K562 (cell line): Measurements from ENCODE around the gene FAM78A. TPM values are rescaled to one million over a fixed set of nuclear protein-coding genes. Genes with fewer than 3 reads are reported as not detected.

ENCODE experiments used
- ATF7 ChIP-seq: fragments of 450-650 bp; IDR thresholded peaks from 2 replicates; pipeline ENCODE4 v1.7.1; 2014; ENCODE audit warnings: mild to moderate bottlenecking, moderate library complexity
- BACH1 ChIP-seq: fragments of 200-800 bp; sonication (Bioruptor generic); IDR thresholded peaks from 2 replicates; pipeline ENCODE4 v1.6.1; 2016; ENCODE audit warnings: missing genetic modification characterization, missing compliant biosample characterization
- BRF1 ChIP-seq: IDR thresholded peaks from 3 replicates; pipeline ENCODE4 v1.6.1; 2011; ENCODE audit warnings: borderline replicate concordance, mild to moderate bottlenecking; ENCODE audit not compliant: insufficient read length; ENCODE audit errors: extremely low read depth
- CBX3 ChIP-seq, 2 experiments: IDR thresholded peaks; 1 replicate in 1 of 2; 2 replicates in 1 of 2; pipeline ENCODE4 v1.6.1; 2012; ENCODE audit warnings: inconsistent platforms in 2 of 2, low read length in 2 of 2, borderline replicate concordance in 1 of 2, control low read depth in 1 of 2
- DNMT1 ChIP-seq: fragments of 450-650 bp; IDR thresholded peaks from 2 replicates; pipeline ENCODE4 v1.6.1; 2016; ENCODE audit warnings: antibody characterized with exemption, mild to moderate bottlenecking
- FOXJ3 ChIP-seq: sonication (generic); formaldehyde crosslinking; IDR thresholded peaks from 2 replicates; pipeline ENCODE4 v1.4.0; 2020; ENCODE audit warnings: mild to moderate bottlenecking, missing genetic modification reagents
- HMGN3 ChIP-seq: IDR thresholded peaks from 2 replicates; pipeline ENCODE4 v1.6.1; 2011; ENCODE audit warnings: borderline replicate concordance, low read depth, mild to moderate bottlenecking, mixed read lengths, low read length; ENCODE audit not compliant: insufficient read length; ENCODE audit errors: extremely low read depth
- KLF6 ChIP-seq: fragments of 250-450 bp; sonication (Bioruptor Pico); IDR thresholded peaks from 2 replicates; pipeline ENCODE4 v1.4.0; 2020; ENCODE audit warnings: mild to moderate bottlenecking, moderate library complexity, borderline replicate concordance
- MYBL2 ChIP-seq, 2 experiments: fragments of 450-650 bp in 1 of 2; sonication (generic) in 1 of 2; formaldehyde crosslinking in 1 of 2; IDR thresholded peaks; 2 replicates each; pipeline versions ENCODE4 v1.6.1 to v1.8.1; 2017 to 2022; ENCODE audit warnings: borderline replicate concordance in 1 of 2, inconsistent platforms in 1 of 2, low read depth in 1 of 2, mild to moderate bottlenecking in 1 of 2, missing genetic modification reagents in 1 of 2, moderate library complexity in 1 of 2
- SRSF1 ChIP-seq: fragments of 200-400 bp; formaldehyde crosslinking; IDR thresholded peaks from 2 replicates; pipeline ENCODE4 v1.6.1; 2017; ENCODE audit warnings: mild to moderate bottlenecking, low read depth, low read length, moderate library complexity
- ZC3H11A ChIP-seq: IDR thresholded peaks from 2 replicates; pipeline ENCODE4 v1.6.1; 2012; ENCODE audit warnings: low read depth, low read length, improper control_type of control experiment
- ZC3H4 ChIP-seq: sonication (generic); formaldehyde crosslinking; IDR thresholded peaks from 2 replicates; pipeline ENCODE4 v1.9.0; 2021; ENCODE audit warnings: missing genetic modification reagents, borderline replicate concordance
- polyA plus RNA-seq, 8 experiments: library from polyadenylated mRNA; depleted of rRNA in 4 of 8; stranded (reverse) in 5 of 8; unstranded in 3 of 8; fragments of >200 nt; fragmentation: Nextera tagmentation in 2 of 8; fragmentation: Illumina TruSeq in 1 of 8; extraction: Ambion mirVana in 2 of 8; extraction: Trizol in 1 of 8; gene quantifications; 2 replicates each; pipeline versions ENCODE4 v1.2.1 to v1.2.3, GENCODE V29; 2011 to 2014; ENCODE audit warnings: inconsistent platforms in 1 of 8, missing spikeins in 1 of 8
- total RNA-seq, 7 experiments: library from RNA; depleted of rRNA in 6 of 7; stranded (reverse); fragments of >200 nt in 6 of 7; fragmentation: Illumina TruSeq in 2 of 7; extraction: Trizol in 2 of 7; gene quantifications; 2 replicates each; pipeline versions ENCODE4 v1.2.1 to v1.2.3, GENCODE V29; 2011 to 2021; ENCODE audit warnings: low replicate concordance in 1 of 7
- TF ChIP-seq, protein P1 (sequence below): fragments of 250-450 bp; sonication (Bioruptor Pico); IDR thresholded peaks from 2 replicates; pipeline ENCODE4 v1.9.0; 2021; ENCODE audit warnings: mild to moderate bottlenecking, inconsistent platforms
- TF ChIP-seq, protein P2 (sequence below), 2 experiments: fragments of 250-450 bp in 1 of 2; fragments of 450-650 bp in 1 of 2; sonication (Bioruptor Pico) in 1 of 2; IDR thresholded peaks; 2 replicates each; pipeline versions ENCODE4 v1.6.1 to v1.8.0; 2016 to 2021; ENCODE audit warnings: mild to moderate bottlenecking in 2 of 2, moderate library complexity in 2 of 2, missing compliant biosample characterization in 1 of 2, missing genetic modification characterization in 1 of 2
- TF ChIP-seq, protein P3 (sequence below): sonication (generic); formaldehyde crosslinking; IDR thresholded peaks from 2 replicates; pipeline ENCODE4 v1.8.0; 2022; ENCODE audit warnings: missing genetic modification reagents, mild to moderate bottlenecking, moderate library complexity, borderline replicate concordance
- TF ChIP-seq, protein P4 (sequence below): fragments of 200-800 bp; sonication (Bioruptor generic); IDR thresholded peaks from 2 replicates; pipeline ENCODE4 v1.6.1; 2017; ENCODE audit warnings: missing genetic modification characterization, missing compliant biosample characterization
- TF ChIP-seq, protein P5 (sequence below): fragments of 250-450 bp; sonication (Bioruptor Pico); IDR thresholded peaks from 2 replicates; pipeline ENCODE4 v1.8.0; 2021; ENCODE audit warnings: mild to moderate bottlenecking, moderate library complexity
- TF ChIP-seq, protein P6 (sequence below): sonication (generic); formaldehyde crosslinking; IDR thresholded peaks from 2 replicates; pipeline ENCODE4 v1.8.0; 2022; ENCODE audit warnings: mild to moderate bottlenecking, missing genetic modification reagents

The FAM78A gene
- total and polyA plus RNA-seq, 9 of the 15 experiments (the other 6 are each of a cell fraction or from before 2014, with no cell fraction given) = 0.56 to 103 (median 55.2) TPM

DNA sequence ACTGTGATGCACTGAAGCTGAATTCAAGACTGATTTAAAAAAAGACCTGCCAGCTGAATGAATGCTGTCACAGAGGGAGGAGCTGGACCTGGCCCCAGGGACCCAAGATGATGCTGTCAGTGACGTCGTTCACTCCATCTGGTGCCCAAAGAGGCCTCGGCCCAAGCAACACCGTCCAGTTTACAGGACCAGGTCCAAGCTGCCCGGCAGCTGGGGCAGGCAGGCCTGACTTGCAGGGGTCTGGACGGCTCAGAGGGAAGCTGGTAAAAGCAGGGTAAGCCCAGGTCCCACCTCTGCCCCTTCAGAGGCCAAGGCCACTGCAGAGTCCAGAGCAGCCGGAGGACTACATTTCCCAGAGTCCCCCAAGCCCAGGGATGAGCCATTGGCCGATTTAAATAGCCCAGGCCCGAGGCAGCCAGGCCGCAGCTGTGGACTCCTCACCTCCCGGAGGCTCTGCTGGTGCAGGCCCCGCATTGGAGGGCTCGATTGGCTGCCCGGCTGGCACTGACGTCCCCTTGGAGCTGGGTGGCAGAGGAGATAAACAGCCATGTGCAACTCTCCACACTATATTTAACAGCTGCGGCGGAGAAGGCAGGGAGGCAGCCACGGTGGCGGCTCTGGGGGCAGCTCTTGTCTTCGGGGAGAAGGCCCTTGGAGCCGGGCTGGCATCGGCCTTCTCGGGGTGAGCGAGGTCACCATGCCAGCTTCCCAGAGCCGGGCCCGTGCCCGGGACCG is 13.2 kb upstream of the FAM78A start, which contains the start of gene PLPP7 (continued):
- TF ChIP-seq BACH1 (tag) (no peak), CBX3 (IDR thresholded peaks at IDR 0.05; ENCODE audit: borderline replicate concordance in 1 of 2, low read length in 2 of 2) (no peak), DNMT1 (no peak), ZC3H4 (CRISPR knock-in tag) (no peak), HMGN3 (no peak), ATF7 (peak; percentile 89), FOXJ3 (no peak), SRSF1 (no peak), BRF1 (no peak), KLF6 (CRISPR knock-in tag) (no peak), ZC3H11A (no peak), MYBL2 (IDR thresholded peaks at IDR 0.05; ENCODE audit: low read depth) (peak; percentile 58), MYBL2 (CRISPR knock-in tag; IDR thresholded peaks at IDR 0.05; ENCODE audit: borderline replicate concordance) (no peak)
- TF ChIP-seq, protein P1, sequence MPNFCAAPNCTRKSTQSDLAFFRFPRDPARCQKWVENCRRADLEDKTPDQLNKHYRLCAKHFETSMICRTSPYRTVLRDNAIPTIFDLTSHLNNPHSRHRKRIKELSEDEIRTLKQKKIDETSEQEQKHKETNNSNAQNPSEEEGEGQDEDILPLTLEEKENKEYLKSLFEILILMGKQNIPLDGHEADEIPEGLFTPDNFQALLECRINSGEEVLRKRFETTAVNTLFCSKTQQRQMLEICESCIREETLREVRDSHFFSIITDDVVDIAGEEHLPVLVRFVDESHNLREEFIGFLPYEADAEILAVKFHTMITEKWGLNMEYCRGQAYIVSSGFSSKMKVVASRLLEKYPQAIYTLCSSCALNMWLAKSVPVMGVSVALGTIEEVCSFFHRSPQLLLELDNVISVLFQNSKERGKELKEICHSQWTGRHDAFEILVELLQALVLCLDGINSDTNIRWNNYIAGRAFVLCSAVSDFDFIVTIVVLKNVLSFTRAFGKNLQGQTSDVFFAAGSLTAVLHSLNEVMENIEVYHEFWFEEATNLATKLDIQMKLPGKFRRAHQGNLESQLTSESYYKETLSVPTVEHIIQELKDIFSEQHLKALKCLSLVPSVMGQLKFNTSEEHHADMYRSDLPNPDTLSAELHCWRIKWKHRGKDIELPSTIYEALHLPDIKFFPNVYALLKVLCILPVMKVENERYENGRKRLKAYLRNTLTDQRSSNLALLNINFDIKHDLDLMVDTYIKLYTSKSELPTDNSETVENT (CRISPR knock-in tag) = no peak
- TF ChIP-seq, protein P2, sequence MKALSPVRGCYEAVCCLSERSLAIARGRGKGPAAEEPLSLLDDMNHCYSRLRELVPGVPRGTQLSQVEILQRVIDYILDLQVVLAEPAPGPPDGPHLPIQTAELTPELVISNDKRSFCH (CRISPR knock-in tag; IDR thresholded peaks at IDR 0.05) = no peak
- TF ChIP-seq, protein P2 (tag; IDR thresholded peaks at IDR 0.05) = no peak
- TF ChIP-seq, protein P3, sequence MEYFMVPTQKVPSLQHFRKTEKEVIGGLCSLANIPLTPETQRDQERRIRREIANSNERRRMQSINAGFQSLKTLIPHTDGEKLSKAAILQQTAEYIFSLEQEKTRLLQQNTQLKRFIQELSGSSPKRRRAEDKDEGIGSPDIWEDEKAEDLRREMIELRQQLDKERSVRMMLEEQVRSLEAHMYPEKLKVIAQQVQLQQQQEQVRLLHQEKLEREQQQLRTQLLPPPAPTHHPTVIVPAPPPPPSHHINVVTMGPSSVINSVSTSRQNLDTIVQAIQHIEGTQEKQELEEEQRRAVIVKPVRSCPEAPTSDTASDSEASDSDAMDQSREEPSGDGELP (CRISPR knock-in tag) = peak; percentile 83
- TF ChIP-seq, protein P4, sequence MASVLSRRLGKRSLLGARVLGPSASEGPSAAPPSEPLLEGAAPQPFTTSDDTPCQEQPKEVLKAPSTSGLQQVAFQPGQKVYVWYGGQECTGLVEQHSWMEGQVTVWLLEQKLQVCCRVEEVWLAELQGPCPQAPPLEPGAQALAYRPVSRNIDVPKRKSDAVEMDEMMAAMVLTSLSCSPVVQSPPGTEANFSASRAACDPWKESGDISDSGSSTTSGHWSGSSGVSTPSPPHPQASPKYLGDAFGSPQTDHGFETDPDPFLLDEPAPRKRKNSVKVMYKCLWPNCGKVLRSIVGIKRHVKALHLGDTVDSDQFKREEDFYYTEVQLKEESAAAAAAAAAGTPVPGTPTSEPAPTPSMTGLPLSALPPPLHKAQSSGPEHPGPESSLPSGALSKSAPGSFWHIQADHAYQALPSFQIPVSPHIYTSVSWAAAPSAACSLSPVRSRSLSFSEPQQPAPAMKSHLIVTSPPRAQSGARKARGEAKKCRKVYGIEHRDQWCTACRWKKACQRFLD (CRISPR knock-in tag) = no peak
- TF ChIP-seq, protein P5, sequence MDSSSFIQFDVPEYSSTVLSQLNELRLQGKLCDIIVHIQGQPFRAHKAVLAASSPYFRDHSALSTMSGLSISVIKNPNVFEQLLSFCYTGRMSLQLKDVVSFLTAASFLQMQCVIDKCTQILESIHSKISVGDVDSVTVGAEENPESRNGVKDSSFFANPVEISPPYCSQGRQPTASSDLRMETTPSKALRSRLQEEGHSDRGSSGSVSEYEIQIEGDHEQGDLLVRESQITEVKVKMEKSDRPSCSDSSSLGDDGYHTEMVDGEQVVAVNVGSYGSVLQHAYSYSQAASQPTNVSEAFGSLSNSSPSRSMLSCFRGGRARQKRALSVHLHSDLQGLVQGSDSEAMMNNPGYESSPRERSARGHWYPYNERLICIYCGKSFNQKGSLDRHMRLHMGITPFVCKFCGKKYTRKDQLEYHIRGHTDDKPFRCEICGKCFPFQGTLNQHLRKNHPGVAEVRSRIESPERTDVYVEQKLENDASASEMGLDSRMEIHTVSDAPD (CRISPR knock-in tag) = no peak
- TF ChIP-seq, protein P6, sequence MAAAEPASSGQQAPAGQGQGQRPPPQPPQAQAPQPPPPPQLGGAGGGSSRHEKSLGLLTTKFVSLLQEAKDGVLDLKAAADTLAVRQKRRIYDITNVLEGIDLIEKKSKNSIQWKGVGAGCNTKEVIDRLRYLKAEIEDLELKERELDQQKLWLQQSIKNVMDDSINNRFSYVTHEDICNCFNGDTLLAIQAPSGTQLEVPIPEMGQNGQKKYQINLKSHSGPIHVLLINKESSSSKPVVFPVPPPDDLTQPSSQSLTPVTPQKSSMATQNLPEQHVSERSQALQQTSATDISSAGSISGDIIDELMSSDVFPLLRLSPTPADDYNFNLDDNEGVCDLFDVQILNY (CRISPR knock-in tag) = no peak
